HG02970 (cell line): ENCODE results near the gene CLN6.
"Not testable (repeated sequence)": the region's sequence is repeated elsewhere in the genome, so short reads cannot be mapped to it uniquely, and the experiment has no call there.

Source experiments
- ATAC-seq: cut with Tn5 transposase; IDR thresholded peaks from one replicate; pipeline ENCODE4 v1.9.1; 2021; ENCODE audit warnings: mild to moderate bottlenecking, moderate library complexity, moderate number of reproducible peaks; ENCODE audit not compliant: unreplicated experiment, low FRiP score

The CLN6 gene

GRCh38 chr15:68208636-68209240 lies 20.8 kb downstream of the CLN6 start:
- ATAC-seq: no peak

GRCh38 chr15:68208136-68208535 lies 21.4 kb downstream of the CLN6 start:
- no peak for ATAC-seq

- ATAC-seq: no peak
Measured at GRCh38 chr15:68207176-68207935, 22.2 kb downstream of the CLN6 start.

GRCh38 chr15:68206711-68207151 lies 22.8 kb downstream of the CLN6 start:
- ATAC-seq: no peak

GRCh38 chr15:68205954-68206539 lies 23.5 kb downstream of the CLN6 start:
- ATAC-seq: no peak

GRCh38 chr15:68205558-68205944 lies 24.0 kb downstream of the CLN6 start:
- ATAC-seq: no peak

- ATAC-seq: no peak
Measured at GRCh38 chr15:68204776-68205557, 24.6 kb downstream of the CLN6 start, which contains the start of gene CALML4. CALML4 (minus strand) TSS chr15:68205332; CDS start chr15:68205247, 85 bp downstream.

- ATAC-seq: no peak
Measured at GRCh38 chr15:68204361-68204760, 25.2 kb downstream of the CLN6 start.

- ATAC-seq: no peak
Measured at GRCh38 chr15:68203956-68204355, 25.6 kb downstream of the CLN6 start.

- ATAC-seq: no peak
Measured at GRCh38 chr15:68203486-68203885, 26.0 kb downstream of the CLN6 start.

- not testable (repeated sequence) for ATAC-seq
Measured at GRCh38 chr15:68202994-68203393, 26.5 kb downstream of the CLN6 start.

- no peak for ATAC-seq
Measured at GRCh38 chr15:68201879-68202261, 27.7 kb downstream of the CLN6 start.

- ATAC-seq: no peak
Measured at GRCh38 chr15:68201153-68201878, 28.2 kb downstream of the CLN6 start.

- ATAC-seq: no peak
Measured at GRCh38 chr15:68200016-68200861, 29.3 kb downstream of the CLN6 start.

GRCh38 chr15:68199340-68199739 lies 30.2 kb downstream of the CLN6 start:
- no peak for ATAC-seq

- no peak for ATAC-seq
Measured at GRCh38 chr15:68197661-68198437, 31.7 kb downstream of the CLN6 start.

GRCh38 chr15:68197170-68197492 lies 32.4 kb downstream of the CLN6 start:
- ATAC-seq: no peak

- no peak for ATAC-seq
Measured at GRCh38 chr15:68196445-68197169, 32.9 kb downstream of the CLN6 start.
